Liver (tissue), 9 donors: ENCODE data around the gene NRG3. TPM values are rescaled to one million over a fixed set of nuclear protein-coding genes. Genes with fewer than 3 reads are reported as not detected.
"Not testable (repeated sequence)": the region's sequence is repeated elsewhere in the genome, so short reads cannot be mapped to it uniquely, and the experiment has no call there.

Experiments used
- DNase-seq: peaks from one replicate; pipeline ENCODE4 v3.0.0-alpha.2; 2017; ENCODE audit warnings: low spot score
- H3K27ac ChIP-seq, 2 donors: one replicate each; pipeline ENCODE4 v1.7.0; 2013; ENCODE audit warnings: inconsistent platforms in 2 of 2, low read length in 2 of 2, control low read depth in 1 of 2, low read depth in 1 of 2, mild to moderate bottlenecking in 1 of 2
- H3K27me3 ChIP-seq, 4 donors: one replicate each; pipeline versions ENCODE4 v1.6.1 to v1.7.0; 2013; ENCODE audit warnings: low read length in 3 of 4, inconsistent platforms in 1 of 4, mild to moderate bottlenecking in 1 of 4, moderate library complexity in 1 of 4; ENCODE audit not compliant: control insufficient read depth in 4 of 4, insufficient read depth in 4 of 4
- H3K36me3 ChIP-seq, 4 donors: one replicate each; pipeline versions ENCODE4 v1.6.1 to v1.7.0; 2013; ENCODE audit warnings: low read length in 3 of 4, mild to moderate bottlenecking in 3 of 4, low read depth in 1 of 4, moderate library complexity in 1 of 4; ENCODE audit not compliant: control insufficient read depth in 4 of 4, insufficient read depth in 3 of 4
- H3K4me1 ChIP-seq, 4 donors: one replicate each; pipeline versions ENCODE4 v1.6.1 to v1.7.0; 2013; ENCODE audit warnings: low read length in 3 of 4, mild to moderate bottlenecking in 3 of 4, moderate library complexity in 1 of 4; ENCODE audit not compliant: control insufficient read depth in 4 of 4, insufficient read depth in 4 of 4
- H3K4me3 ChIP-seq, 3 donors: one replicate each; pipeline versions ENCODE4 v1.6.1 to v1.7.0; 2013; ENCODE audit warnings: low read length in 3 of 3, control low read depth in 1 of 3, low read depth in 1 of 3, mild to moderate bottlenecking in 1 of 3
- H3K9ac ChIP-seq, 2 donors: one replicate each; pipeline ENCODE4 v1.7.0; 2013; ENCODE audit warnings: low read length in 2 of 2, mild to moderate bottlenecking in 2 of 2, moderate library complexity in 2 of 2, control low read depth in 1 of 2, low read depth in 1 of 2
- H3K9me3 ChIP-seq, 4 donors: one replicate each; pipeline versions ENCODE4 v1.6.1 to v1.7.0; 2013; ENCODE audit warnings: low read length in 3 of 4; ENCODE audit not compliant: control insufficient read depth in 4 of 4
- ATF3 ChIP-seq: IDR thresholded peaks from 2 replicates; pipeline ENCODE4 v1.6.1; 2016; ENCODE audit warnings: antibody characterized with exemption
- CTCF ChIP-seq: fragments of 150-350 bp; IDR thresholded peaks from 2 replicates; pipeline ENCODE4 v1.5.1; 2017; ENCODE audit warnings: improper control_type of control experiment, low read depth, low read length; ENCODE audit not compliant: missing input control
- EGR1 ChIP-seq, 2 donors: IDR thresholded peaks; 2 replicates each; pipeline ENCODE4 v1.6.1; 2016 to 2018; ENCODE audit warnings: antibody characterized with exemption in 2 of 2, low read depth in 2 of 2
- FOXA1 ChIP-seq: IDR thresholded peaks from 2 replicates; pipeline ENCODE4 v1.6.1; 2016; ENCODE audit warnings: antibody characterized with exemption
- FOXA2 ChIP-seq: IDR thresholded peaks from 2 replicates; pipeline ENCODE4 v1.6.1; 2016; ENCODE audit warnings: antibody characterized with exemption
- GABPA ChIP-seq, 2 donors: IDR thresholded peaks in 1 of 2; conservative IDR thresholded peaks in 1 of 2; 2 replicates each; pipeline ENCODE4 v1.6.1; 2016; ENCODE audit warnings: antibody characterized with exemption in 2 of 2, mild to moderate bottlenecking in 1 of 2, moderate library complexity in 1 of 2
- HNF4A ChIP-seq, 2 donors: conservative IDR thresholded peaks; 2 replicates each; pipeline ENCODE4 v1.6.1; 2016; ENCODE audit warnings: antibody characterized with exemption in 2 of 2, mild to moderate bottlenecking in 2 of 2
- HNF4G ChIP-seq: IDR thresholded peaks from 2 replicates; pipeline ENCODE4 v1.6.1; 2016; ENCODE audit warnings: antibody characterized with exemption
- JUND ChIP-seq, 2 donors: IDR thresholded peaks; 2 replicates each; pipeline ENCODE4 v1.6.1; 2016; ENCODE audit warnings: antibody characterized with exemption in 2 of 2
- NR2F2 ChIP-seq: IDR thresholded peaks from 2 replicates; pipeline ENCODE4 v1.6.1; 2016; ENCODE audit warnings: antibody characterized with exemption
- RAD21 ChIP-seq, 2 donors: IDR thresholded peaks; 2 replicates each; pipeline ENCODE4 v1.6.1; 2016; ENCODE audit warnings: antibody characterized with exemption in 2 of 2, mild to moderate bottlenecking in 2 of 2
- SP1 ChIP-seq: IDR thresholded peaks from 2 replicates; pipeline ENCODE4 v1.6.1; 2018; ENCODE audit warnings: antibody characterized with exemption, mild to moderate bottlenecking
- TAF1 ChIP-seq: conservative IDR thresholded peaks from 2 replicates; pipeline ENCODE4 v1.6.1; 2016; ENCODE audit warnings: antibody characterized with exemption, mild to moderate bottlenecking
- YY1 ChIP-seq: IDR thresholded peaks from 2 replicates; pipeline ENCODE4 v1.6.1; 2016; ENCODE audit warnings: antibody characterized with exemption, mild to moderate bottlenecking
- ZBTB33 ChIP-seq: IDR thresholded peaks from 2 replicates; pipeline ENCODE4 v1.6.1; 2016; ENCODE audit warnings: antibody characterized with exemption
- WGBS: extraction: QIAGEN DNeasy Blood & Tissue Kit; methylation state at CpG from one replicate; pipeline ENCODE4 v1.1.7; 2013; 5-methylcytosine and 5-hydroxymethylcytosine counted together
- polyA plus RNA-seq, 2 donors: library from polyadenylated mRNA; stranded (reverse) in 1 of 2; unstranded in 1 of 2; fragments of 200-250 nt in 1 of 2; fragments of >200 nt in 1 of 2; fragmentation: Nextera tagmentation in 1 of 2; extraction: Ambion mirVana in 1 of 2; gene quantifications; one replicate each; pipeline versions ENCODE4 v1.2.1 to v1.2.3, GENCODE V29; 2013 to 2015
- total RNA-seq, 2 donors: library from RNA; depleted of rRNA; stranded (reverse); fragments of >200 nt; gene quantifications; one replicate each; pipeline ENCODE4 v1.2.3, GENCODE V29; 2014
- TF ChIP-seq, protein P1 (sequence below): IDR thresholded peaks from 2 replicates; pipeline ENCODE4 v1.6.1; 2016; ENCODE audit warnings: antibody characterized with exemption
- donor health status: healthy.
- donor health status: healthy.
- donor health status: healthy.
- donor health status: healthy.
- donor health status: healthy.

The NRG3 gene
- total and polyA plus RNA-seq, 4 donors, result 0.24 to 3.7 (median 0.38) TPM

- no peak for TF ChIP-seq ZBTB33
These were observed 456.7 kb downstream of the NRG3 start (continued) for GRCh38 chr10:82331716-82332115.

- Histone ChIP-seq H3K9me3 (no peaks in the 10 kb centered on the region), H3K36me3 (no peaks in the 10 kb centered on the region), H3K9ac (no peak overlapping the region), H3K4me3 (no peak overlapping the region), H3K27me3 (no peaks in the 10 kb centered on the region), H3K4me1 (no peaks in the 10 kb centered on the region), H3K27ac (no peak overlapping the region)
- WGBS, result 80% methylated on average over 1 of the region's 1 CpG
- no peak for DNase-seq
- TF ChIP-seq FOXA1, result no peak
- TF ChIP-seq RAD21 (IDR thresholded peaks at IDR 0.05), result no peak
- TF ChIP-seq YY1, result no peak
- TF ChIP-seq TAF1, result no peak
- no peak for TF ChIP-seq SP1
- no peak for TF ChIP-seq JUND (IDR thresholded peaks at IDR 0.05)
- TF ChIP-seq EGR1 (IDR thresholded peaks at IDR 0.05; ENCODE audit: low read depth in 2 of 2), result no peak
- TF ChIP-seq NR2F2, result no peak
- TF ChIP-seq CTCF, result no peak
- no peak for TF ChIP-seq HNF4G
- no peak for TF ChIP-seq FOXA2
- TF ChIP-seq ATF3, result no peak
- TF ChIP-seq, protein P1, sequence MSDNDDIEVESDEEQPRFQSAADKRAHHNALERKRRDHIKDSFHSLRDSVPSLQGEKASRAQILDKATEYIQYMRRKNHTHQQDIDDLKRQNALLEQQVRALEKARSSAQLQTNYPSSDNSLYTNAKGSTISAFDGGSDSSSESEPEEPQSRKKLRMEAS, result no peak
- TF ChIP-seq ZBTB33, result no peak
- no peak for TF ChIP-seq HNF4A (conservative IDR thresholded peaks at IDR 0.05)
- TF ChIP-seq GABPA (IDR thresholded peaks at IDR 0.05 in 1 of 2, conservative IDR thresholded peaks at IDR 0.05 in 1 of 2), result no peak
These were observed 460.8 kb downstream of the NRG3 start for GRCh38 chr10:82335831-82336230.

DNA sequence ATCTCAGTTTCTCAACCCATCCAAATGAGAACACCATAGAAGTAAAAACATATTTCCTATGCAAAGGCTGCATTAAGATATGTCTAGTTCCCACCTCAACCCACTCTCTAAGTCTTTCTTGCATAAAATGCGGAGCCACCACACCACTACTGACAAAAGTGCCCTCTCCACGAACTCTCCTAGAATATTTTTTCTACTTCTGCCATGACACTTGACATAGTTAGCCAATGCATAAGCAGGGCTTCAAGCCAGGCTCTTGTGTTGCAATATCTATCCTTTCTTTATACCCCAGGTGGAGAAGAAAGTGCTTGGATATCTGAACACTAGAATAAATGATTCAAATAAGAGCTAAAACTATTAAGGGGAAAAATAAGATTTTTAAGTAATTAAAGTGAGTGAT, 465.2 kb downstream of the NRG3 start:
- Histone ChIP-seq H3K36me3 (no peaks in the 10 kb centered on the region), H3K4me3 (no peak overlapping the region), H3K4me1 (no peaks in the 10 kb centered on the region), H3K27ac (no peak overlapping the region), H3K9ac (no peak overlapping the region), H3K9me3 (no peaks in the 10 kb centered on the region), H3K27me3 (no peaks in the 10 kb centered on the region)
- TF ChIP-seq JUND (IDR thresholded peaks at IDR 0.05), result no peak
- TF ChIP-seq EGR1 (IDR thresholded peaks at IDR 0.05; ENCODE audit: low read depth in 2 of 2), result no peak
- no peak for TF ChIP-seq HNF4G
- no peak for TF ChIP-seq FOXA2
- 72% methylated on average over 2 of the region's 2 CpGs for WGBS
- no peak for DNase-seq

GRCh38 chr10:82349590-82349989, 474.6 kb downstream of the NRG3 start:
- H3K9ac ChIP-seq, H3K9me3 ChIP-seq, H3K27ac ChIP-seq, DNase-seq, H3K36me3 ChIP-seq, H3K4me1 ChIP-seq, H3K27me3 ChIP-seq, H3K4me3 ChIP-seq: not testable (repeated sequence)
- WGBS, result 87% methylated on average over 19 of the region's 26 CpGs
